ENCODE data around the gene SERPINA5. TPM values are rescaled to one million over a fixed set of nuclear protein-coding genes. Genes with fewer than 3 reads are reported as not detected.
"Not testable (repeated sequence)": the region's sequence is repeated elsewhere in the genome, so short reads cannot be mapped to it uniquely, and the experiment has no call there.

SERPINA5 gene
- total and polyA plus RNA-seq, 7 donors = 2.6 to 107 (median 16.3) TPM

DNA sequence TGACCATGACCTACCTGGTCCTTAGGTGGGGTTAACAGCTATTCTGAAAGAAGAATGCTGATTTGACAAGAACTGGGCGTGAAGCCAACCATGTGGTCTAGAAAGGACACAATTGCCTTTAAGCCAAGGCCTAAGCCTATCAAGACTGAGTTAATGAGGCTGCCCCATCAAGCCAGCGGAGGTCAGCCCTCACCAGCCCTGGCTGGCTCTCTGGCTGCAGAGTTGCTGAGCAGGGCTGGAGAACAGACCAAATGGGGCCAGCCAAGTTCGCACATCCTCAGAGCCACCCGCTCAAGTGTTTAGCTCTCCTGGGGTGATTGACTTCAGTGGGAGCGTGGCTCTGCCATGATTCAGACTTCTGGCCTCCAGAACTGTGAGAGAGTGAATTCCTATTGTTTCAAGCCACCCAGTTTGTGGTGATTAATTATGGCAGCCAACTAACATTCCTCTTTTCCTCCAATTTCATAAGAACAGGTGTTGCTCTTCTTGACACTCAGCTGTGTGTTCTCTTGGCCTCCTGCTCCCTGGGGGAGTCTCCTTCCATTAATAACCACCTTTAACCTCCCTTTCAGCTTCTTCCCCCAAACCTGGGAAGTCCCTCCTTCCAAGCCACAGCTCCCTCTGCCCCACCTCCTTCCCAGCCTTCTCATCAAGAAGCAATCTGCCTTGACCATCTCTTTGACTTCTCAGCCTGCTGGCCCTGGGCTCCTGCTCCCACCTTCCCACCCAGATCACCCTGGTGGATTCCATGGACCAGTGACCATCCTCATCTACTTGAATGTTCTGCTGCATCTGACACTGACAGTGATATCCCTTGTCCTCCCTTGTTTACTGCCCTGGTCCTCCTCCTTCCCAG, 5.3 kb upstream of the SERPINA5 start:
- WGBS, 3 donors = 72 to 84% (median 75%) methylated on average over 5 of the region's 5 CpGs
- intact Hi-C loops (cut with DNase I) = no loop called here
- DNase-seq (no peak), ATAC-seq (peak in 2 of 4 donors; percentile 51 to 59)
- Histone ChIP-seq H3K4me1 (no peaks in the 10 kb centered on the region), H3K27me3 (ENCODE audit: insufficient read depth in 3 of 3, low read length in 2 of 3) (peaks cover 0 to 2% (median 0%) of the 10 kb centered on the region in 3 donors), H3K27ac (no peak overlapping the region), H3K9me3 (no peaks in the 10 kb centered on the region), H3K4me3 (no peak overlapping the region), H3K36me3 (ENCODE audit: insufficient read depth in 1 of 2, low read depth in 1 of 2) (no peaks in the 10 kb centered on the region)
- no peak for TF ChIP-seq CTCF (IDR thresholded peaks at IDR 0.05)

- H3K27ac ChIP-seq; H3K4me3 ChIP-seq; H3K36me3 ChIP-seq (ENCODE audit: insufficient read depth in 1 of 2, low read depth in 1 of 2); DNase-seq; intact Hi-C loops (cut with DNase I); ATAC-seq; H3K27me3 ChIP-seq (ENCODE audit: insufficient read depth in 3 of 3, low read length in 2 of 3); H3K9me3 ChIP-seq; H3K4me1 ChIP-seq: not testable (repeated sequence)
Measured at GRCh38 chr14:94577472-94577871, 3.8 kb upstream of the SERPINA5 start.

DNA sequence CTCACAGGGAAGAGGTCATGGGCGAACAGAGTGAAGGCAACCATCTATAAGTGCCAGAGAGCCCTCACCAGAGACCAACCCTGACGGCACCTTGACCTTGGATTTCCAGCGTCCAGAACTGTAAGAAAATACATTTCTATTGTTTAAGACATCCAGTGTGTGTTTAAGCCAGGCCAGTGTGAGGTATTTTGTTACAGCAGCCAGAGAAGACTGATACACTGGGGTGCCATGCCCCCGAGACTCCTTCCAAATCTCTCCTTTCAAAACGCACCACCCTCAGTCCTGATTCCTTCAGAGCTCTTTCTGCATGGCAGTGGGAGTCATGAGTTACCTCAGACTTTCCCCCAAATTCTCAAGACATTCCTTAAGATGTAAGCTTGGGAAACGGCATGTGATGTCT, 2.5 kb upstream of the SERPINA5 start:
- peaks cover 0 to 2% (median 0%) of the 10 kb centered on the region in 3 donors for H3K27me3 ChIP-seq (ENCODE audit: insufficient read depth in 3 of 3, low read length in 2 of 3)
- H3K36me3 ChIP-seq (ENCODE audit: insufficient read depth in 1 of 2, low read depth in 1 of 2) = no peaks in the 10 kb centered on the region
- H3K4me3 ChIP-seq = no peak overlapping the region
- 68 to 92% (median 89%) methylated on average over 6 of the region's 6 CpGs for WGBS, 3 donors
- no peaks in the 10 kb centered on the region for H3K4me1 ChIP-seq
- TF ChIP-seq CTCF (IDR thresholded peaks at IDR 0.05) = no peak
- ATAC-seq (no peak), DNase-seq (no peak)
- intact Hi-C loops (cut with DNase I) = no loop called here
- H3K9me3 ChIP-seq = no peaks in the 10 kb centered on the region
- no peak overlapping the region for H3K27ac ChIP-seq

DNA sequence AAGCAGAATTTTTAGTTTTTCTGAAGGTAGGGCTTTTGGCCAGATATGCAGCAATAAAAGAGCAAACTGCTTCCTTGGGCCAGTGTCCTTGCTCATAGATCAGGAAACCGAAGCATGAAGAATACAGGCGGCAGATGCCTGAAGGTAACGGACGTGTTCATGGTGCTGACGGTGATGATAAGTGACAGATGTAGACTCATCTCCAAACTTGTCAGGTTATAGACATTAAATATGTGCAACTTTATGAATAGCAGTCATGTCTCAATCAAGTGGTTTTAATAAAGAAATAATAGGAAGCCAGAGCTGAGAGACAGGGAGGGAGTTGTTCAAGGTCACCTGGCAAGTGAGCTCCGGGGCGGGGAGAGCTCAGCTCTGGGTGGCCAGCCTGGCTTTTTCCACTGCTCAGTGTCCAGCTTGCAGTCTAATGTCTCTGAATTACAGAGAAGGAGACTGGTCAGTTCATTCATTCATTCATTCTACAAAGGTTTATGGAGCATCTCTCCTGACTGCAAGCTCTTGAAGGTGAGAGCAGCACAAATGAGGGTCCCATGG, 1.0 kb downstream of the SERPINA5 start:
- ATAC-seq (peak in 3 of 4 donors; percentile 40 to 66 (median 63)), DNase-seq (no peak)
- 34 to 51% (median 34%) methylated on average over 7 of the region's 7 CpGs for WGBS, 3 donors
- intact Hi-C loops (cut with DNase I) = no loop called here
- Histone ChIP-seq H3K36me3 (ENCODE audit: insufficient read depth in 1 of 2, low read depth in 1 of 2) (no peaks in the 10 kb centered on the region), H3K9me3 (no peaks in the 10 kb centered on the region), H3K4me1 (no peaks in the 10 kb centered on the region), H3K4me3 (no peak overlapping the region), H3K27me3 (ENCODE audit: insufficient read depth in 3 of 3, low read length in 2 of 3) (no peaks in the 10 kb centered on the region), H3K27ac (no peak overlapping the region)
- TF ChIP-seq CTCF (IDR thresholded peaks at IDR 0.05) = no peak

- no peaks in the 10 kb centered on the region for H3K36me3 ChIP-seq (ENCODE audit: insufficient read depth in 1 of 2, low read depth in 1 of 2)
- no peak for TF ChIP-seq CTCF (IDR thresholded peaks at IDR 0.05)
- intact Hi-C loops (cut with DNase I) = no loop called here
- no peak overlapping the region for H3K27ac ChIP-seq
- no peaks in the 10 kb centered on the region for H3K9me3 ChIP-seq
- no peak overlapping the region for H3K4me3 ChIP-seq
- WGBS, 3 donors = 86 to 98% (median 88%) methylated on average over 3 of the region's 3 CpGs
- H3K27me3 ChIP-seq (ENCODE audit: insufficient read depth in 3 of 3, low read length in 2 of 3) = no peaks in the 10 kb centered on the region
- H3K4me1 ChIP-seq = no peaks in the 10 kb centered on the region
- ATAC-seq = no peak
- DNase-seq = no peak
Measured at GRCh38 chr14:94582851-94583250, 1.6 kb downstream of the SERPINA5 start.

Data from psoas muscle (tissue), 8 donors.